HG02571 (cell line): Measurements from ENCODE around the gene HACE1.

Experiments
- ATAC-seq: cut with Tn5 transposase; IDR thresholded peaks from one replicate; pipeline ENCODE4 v1.9.1; 2021; ENCODE audit warnings: mild to moderate bottlenecking, moderate library complexity; ENCODE audit not compliant: unreplicated experiment

Gene HACE1

DNA sequence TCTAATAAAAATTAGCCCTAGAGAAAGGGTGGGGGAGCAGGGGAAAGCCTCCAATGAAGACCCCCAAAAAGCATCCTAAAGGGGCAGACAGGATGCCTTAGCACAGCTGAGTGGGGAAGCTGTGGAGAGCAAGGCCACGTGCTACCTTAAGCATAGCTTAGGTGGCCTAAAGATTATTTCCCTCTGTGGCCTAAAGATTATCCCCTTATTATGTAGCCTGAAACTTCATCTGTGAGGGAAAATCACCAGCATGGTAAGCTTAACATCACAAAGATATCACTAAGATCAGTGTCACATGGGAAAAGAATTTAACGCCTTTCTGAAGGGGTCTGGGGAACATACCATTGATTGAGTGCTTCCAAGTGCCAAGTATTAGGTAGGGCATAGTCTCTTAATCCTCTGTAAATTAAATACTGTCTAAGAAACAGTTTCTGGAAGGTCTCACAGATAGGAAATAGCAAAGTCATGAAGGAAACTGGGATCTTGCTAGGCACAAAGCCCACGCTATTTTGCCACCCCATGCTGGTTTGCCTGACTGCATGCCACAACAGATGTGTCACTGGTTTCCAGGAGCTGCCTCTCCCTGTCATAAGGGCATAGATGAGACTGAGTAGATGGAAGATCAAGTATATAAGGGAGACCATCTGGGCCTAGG lies 170.0 kb downstream of the HACE1 start:
- ATAC-seq: no peak

DNA sequence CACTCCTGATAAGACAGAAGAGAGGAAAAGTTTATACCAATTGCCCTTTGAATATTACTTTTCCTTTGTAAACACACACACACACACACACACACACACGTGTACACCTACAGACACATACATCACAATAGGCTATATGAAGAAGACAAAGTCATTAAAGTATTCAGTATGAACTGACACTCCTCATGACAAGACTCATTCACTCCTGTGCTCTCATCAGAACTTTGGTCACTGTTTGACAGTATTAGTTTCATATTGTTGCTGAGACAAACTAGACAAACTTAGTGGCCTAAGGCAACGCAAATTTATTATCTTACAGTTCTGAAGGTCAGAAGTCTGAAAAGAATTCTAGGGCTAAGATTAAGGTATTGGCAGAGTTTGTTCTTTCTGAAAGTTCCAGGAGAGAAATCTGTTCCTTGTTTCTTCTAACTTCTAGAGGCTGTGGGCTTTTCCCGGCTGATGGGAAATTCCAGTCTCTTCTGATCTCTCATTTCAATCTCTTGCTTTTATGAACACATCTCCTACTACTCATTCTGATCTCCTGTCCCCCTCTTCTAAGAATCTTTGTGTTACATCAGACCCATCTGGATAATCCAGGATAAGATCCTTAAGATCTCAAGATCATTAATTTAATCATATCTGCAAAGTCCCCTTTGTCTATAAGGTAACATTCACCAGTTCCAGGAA lies 171.3 kb downstream of the HACE1 start:
- peak; percentile 65 for ATAC-seq

DNA sequence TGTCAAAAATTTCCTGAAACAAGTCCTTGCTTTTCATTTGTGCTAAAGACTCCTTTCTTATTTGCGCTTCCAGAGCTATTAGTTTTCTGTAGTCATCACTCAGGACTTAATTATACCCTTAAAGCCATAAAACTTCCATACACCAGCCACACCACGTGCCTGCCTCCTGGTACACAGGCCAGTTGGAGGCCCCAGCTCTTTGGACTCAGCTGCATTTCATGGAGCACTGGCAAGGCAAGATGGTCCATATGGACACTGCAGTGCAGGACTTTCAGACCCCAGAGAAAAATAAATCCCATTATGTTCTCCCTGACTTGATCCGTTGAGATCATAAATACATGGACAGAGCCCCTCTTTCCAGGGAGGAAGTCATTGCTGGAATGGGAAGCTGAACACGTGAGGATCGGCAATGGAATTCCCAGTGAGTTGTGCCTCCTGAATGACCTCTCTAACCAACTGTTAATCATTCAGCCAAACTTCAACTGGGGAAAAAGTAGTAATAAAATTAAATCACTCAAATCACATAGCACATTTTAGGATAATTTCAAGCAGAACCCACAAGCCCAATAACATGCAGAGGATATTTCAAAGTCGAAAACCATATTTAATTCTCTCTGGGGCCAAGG lies 173.1 kb downstream of the HACE1 start:
- ATAC-seq: no peak

DNA sequence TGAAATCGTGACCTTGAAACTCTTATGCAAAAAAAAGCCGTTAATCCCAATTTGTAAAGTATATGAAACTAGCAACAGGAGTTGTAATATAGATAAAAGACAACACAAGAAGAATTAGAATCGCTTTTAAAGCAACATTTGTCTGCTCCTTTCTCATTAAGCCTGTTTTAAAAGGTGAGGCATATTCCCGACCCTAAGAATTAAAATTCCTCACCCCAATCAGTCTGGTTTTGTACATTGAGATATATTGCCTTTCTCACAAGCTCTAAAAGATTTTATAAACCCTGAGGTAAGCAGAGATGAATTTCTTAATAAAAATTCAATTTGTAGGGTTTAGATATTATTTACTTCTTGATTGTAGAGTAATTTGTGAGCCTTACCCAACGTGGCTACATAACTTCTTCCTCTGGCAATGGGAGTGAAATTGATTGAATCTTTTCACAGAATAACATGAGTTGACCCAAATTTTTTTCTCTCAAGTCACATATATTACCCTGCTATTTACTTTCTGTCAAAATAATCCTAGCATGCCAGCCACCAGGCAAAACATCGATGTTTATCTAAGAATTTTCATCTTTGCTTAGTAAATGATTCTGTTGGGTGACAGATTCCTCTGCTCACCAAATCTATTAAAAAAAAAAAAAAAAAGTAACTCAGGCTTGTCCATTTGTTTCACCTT lies 173.7 kb downstream of the HACE1 start:
- no peak for ATAC-seq

DNA sequence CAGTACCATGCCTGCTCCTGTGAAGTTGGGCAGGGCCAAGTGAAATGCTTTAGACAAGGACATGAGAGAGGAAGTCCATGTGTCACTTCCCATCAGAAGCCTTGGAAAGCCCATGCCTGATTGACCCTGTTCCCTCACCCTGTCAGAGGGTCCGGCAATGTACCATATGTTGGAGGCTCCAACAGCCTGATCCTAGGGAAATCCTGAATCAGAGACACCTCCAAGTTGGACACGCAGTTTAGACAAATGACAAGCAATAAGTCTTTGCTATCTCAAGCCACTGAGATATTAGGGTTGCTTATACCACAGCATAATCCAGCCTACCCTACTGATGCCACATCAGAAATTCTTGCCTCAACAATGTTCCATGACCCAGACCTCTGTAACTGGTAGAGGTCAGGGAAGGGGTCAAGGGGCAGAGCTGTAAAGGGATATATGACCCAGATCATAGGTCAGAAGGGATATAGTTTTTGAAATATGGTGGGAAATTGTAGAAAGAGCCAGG lies 174.8 kb downstream of the HACE1 start:
- no peak for ATAC-seq

DNA sequence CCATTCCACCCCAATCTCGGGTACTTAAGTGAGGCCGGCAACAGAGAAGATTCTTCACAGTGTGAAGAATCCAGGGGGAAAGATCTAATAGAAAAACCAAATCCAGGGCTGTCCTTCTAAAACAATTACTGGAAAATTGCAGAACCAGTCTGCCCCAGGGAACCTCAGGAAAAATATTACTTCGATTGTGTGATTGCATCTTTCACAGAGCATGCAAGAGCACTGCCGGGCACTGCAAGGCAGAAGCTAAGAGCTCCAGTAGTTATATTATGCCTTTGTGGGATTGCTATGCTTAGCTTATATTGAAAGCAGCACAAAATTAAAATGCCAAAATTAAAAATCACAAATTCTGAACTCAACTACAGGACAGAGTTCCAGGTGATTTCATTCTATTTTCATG lies 175.9 kb downstream of the HACE1 start:
- ATAC-seq: no peak

DNA sequence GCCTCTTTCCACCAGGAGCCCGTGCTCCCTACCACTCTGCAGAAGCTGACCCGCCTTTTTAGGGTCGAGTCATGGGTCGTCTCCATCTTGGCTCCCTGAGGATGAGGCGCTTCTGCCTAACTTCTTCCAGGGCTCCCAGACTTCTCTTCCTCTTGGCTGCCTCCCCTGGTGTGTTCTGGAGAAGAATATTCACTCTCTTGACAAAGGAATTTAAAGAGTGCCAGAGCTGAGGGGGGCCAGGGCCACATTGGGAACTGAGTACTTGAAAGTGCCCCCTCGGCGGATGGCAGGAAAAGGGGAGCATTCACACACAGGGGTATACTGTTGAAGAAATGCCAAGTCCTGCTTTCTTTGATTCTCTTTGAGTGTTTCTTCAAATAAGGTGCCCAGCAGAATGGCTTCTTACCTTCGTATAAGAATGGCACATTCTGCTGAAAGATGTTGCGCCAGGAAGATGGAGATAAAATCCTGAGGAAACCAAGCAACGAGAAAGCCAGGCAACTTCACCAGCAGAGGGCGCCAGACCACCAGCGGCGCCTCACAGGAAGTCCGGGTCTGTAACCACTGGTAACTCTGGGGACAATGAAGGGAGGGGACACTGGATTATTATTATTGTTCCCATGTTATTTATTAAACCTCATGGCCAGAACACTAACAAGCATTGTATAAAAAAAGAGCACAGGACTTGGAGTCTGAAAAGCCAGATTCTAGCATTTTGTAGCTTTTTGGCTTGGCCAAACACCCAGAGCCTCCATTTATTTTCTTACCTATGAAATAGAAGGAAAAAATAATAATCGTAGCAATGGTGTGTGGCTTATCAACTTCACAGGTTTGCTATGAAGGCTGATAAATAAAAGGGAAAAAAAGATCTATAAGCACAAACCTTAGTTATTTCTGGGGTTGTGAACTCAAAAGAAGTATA lies 176.7 kb downstream of the HACE1 start:
- peak; percentile 74 for ATAC-seq

DNA sequence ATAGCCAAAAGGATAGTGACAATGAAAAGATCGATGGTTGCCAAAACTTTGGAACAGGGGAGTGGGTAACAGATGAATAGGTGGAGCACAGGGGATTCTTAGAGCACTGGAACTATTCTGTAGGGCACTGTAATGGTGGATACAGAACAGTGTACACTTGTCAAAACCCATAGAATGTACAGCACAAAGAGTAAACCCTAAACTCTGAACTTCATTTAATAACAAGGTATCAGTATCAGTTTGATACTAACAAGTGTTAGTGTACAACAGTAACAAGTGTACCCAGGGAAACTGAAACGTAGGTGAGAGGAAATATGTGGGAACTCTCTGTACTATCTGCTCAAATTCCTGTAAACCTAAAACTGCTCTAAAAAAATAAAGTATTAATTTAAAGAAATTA lies 179.2 kb downstream of the HACE1 start:
- no peak for ATAC-seq

DNA sequence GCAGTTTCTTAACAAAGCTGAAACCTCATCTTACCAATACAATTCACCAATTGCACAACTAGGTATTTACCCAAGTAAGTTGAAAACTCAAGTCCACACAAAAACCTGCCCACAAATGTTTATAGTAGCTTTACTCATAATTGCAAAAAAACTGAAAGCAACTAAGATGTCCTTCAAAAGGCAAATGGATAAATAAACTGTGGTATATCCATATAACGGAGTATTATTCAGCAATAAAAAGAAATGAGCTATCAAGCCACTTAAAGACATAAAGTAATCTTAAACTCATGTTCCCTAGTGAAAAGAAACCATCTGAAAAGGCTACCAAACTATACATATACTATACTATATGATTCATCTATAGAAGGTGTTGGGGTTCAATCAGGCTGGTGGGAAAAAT lies 179.7 kb downstream of the HACE1 start:
- no peak for ATAC-seq
